HUES48 (cell line): Measurements from ENCODE around the gene RANBP10.

Source experiments
- H3K27ac ChIP-seq: one replicate; pipeline ENCODE4 v1.7.0; 2013; ENCODE audit warnings: low read depth, low read length, inconsistent platforms
- H3K27me3 ChIP-seq: 2 replicates; pipeline ENCODE4 v1.6.1; 2013; ENCODE audit warnings: mild to moderate bottlenecking, low read length; ENCODE audit not compliant: control insufficient read depth, insufficient read depth
- H3K36me3 ChIP-seq: 2 replicates; pipeline ENCODE4 v1.6.1; 2013; ENCODE audit warnings: low read length; ENCODE audit not compliant: control insufficient read depth, insufficient read depth
- H3K4me1 ChIP-seq: 2 replicates; pipeline ENCODE4 v1.6.1; 2013; ENCODE audit warnings: mild to moderate bottlenecking, low read length; ENCODE audit not compliant: control insufficient read depth, insufficient read depth
- H3K4me3 ChIP-seq: 2 replicates; pipeline ENCODE4 v1.5.1; 2013; ENCODE audit warnings: mild to moderate bottlenecking, low read depth, low read length
- H3K9ac ChIP-seq: 2 replicates; pipeline ENCODE4 v1.6.1; 2013; ENCODE audit warnings: mild to moderate bottlenecking, low read depth, low read length, moderate library complexity
- H3K9me3 ChIP-seq: 2 replicates; pipeline ENCODE4 v1.6.1; 2013; ENCODE audit warnings: low read length; ENCODE audit not compliant: control insufficient read depth, insufficient read depth

The RANBP10 gene

GRCh38 chr16:67723151-67723910 lies 83.0 kb downstream of the RANBP10 start:
- H3K9me3 ChIP-seq: no peaks in the 10 kb centered on the region
- H3K36me3 ChIP-seq: peaks cover 36% of the 10 kb centered on the region
- H3K9ac ChIP-seq: no peak overlapping the region
- H3K4me1 ChIP-seq: 0 out of 2 replicates have a peak, but pooled peaks cover 5% of the 10 kb centered on the region
- no peaks in the 10 kb centered on the region for H3K27me3 ChIP-seq
- H3K4me3 ChIP-seq: no peak overlapping the region
- no peak overlapping the region for H3K27ac ChIP-seq

DNA sequence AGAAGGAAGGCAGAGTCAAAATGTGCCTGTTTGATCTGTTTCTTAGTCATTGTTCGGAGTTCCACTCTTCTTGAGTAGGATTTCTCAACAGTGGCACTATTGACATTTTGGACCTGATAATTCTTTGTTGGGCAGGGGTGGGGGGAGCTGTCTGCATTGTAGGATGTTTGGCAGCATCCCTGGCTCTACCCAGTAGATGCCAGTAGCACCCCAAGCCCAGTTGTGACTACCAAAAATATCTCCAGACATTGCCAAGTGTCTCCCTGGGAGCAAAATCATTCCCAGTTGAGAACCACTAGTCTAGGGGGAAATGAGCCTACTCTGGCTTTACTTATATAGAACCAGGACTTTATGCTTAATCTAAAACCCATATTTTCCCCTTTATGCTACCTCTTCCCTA lies 86.1 kb downstream of the RANBP10 start:
- Histone ChIP-seq H3K9ac (no peak overlapping the region; the same call in 1 of the 2 replicates), H3K4me1 (0 out of 2 replicates have a peak, but pooled peaks cover 5% of the 10 kb centered on the region), H3K27ac (no peak overlapping the region), H3K27me3 (no peaks in the 10 kb centered on the region), H3K9me3 (no peaks in the 10 kb centered on the region), H3K36me3 (peaks cover 23% of the 10 kb centered on the region), H3K4me3 (peak overlapping the region; percentile 93)

GRCh38 chr16:67719778-67720144 lies 86.6 kb downstream of the RANBP10 start:
- Histone ChIP-seq H3K4me1 (0 out of 2 replicates have a peak, but pooled peaks cover 5% of the 10 kb centered on the region), H3K4me3 (peak overlapping the region; percentile 93), H3K36me3 (peaks cover 19% of the 10 kb centered on the region), H3K27me3 (no peaks in the 10 kb centered on the region), H3K9ac (peak overlapping the region; percentile 74), H3K27ac (peak overlapping the region; percentile 77), H3K9me3 (no peaks in the 10 kb centered on the region)

DNA sequence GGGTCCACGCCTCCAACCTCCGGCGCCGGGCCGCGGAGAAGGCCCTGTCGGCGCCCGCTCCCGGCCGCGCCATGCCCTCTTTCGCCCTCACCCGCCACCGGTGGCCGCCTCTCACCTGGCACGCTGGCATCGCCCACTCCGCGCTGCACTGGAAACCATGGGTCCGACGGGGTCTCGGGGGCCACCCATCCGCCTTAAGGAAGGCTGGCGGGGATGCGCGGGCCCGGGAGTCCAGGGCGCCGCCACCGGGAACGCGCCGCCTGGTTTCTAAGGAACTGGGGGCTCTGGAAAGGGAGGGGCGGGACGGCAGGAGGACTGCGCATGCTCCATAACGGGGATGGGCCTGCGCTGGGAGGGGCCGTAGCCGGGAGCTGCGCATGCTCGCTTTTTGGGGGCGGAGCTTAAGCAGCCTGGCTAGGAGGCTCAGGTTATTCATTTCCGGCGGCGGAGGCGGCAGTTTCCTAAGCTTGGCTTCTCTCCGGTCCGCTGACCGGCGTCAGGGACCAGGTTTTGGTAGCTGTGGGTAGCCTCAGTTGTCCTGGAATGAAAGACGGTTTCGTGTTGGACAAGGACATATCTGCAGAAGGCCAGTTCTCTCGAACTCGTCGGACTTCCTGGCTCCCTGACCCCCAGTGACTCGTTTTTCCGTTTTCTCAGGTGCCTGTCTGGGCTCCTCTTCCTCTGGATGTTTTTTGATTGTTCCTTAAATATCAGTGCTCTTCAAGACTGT lies 87.1 kb downstream of the RANBP10 start, which contains the start of gene GFOD2:
TSS of gene GFOD2 (minus strand) at position 269 of the 730 bp plus-strand sequence. CDS start 33,601 bp downstream, outside the sequence.
- Histone ChIP-seq H3K27me3 (no peaks in the 10 kb centered on the region), H3K4me3 (peak within 1 kb of the TSS; percentile 93), H3K36me3 (peaks cover 14% of the 10 kb centered on the region), H3K27ac (peak within 1 kb of the TSS; percentile 77), H3K9ac (peak within 1 kb of the TSS; percentile 74), H3K4me1 (0 out of 2 replicates have a peak, but pooled peaks cover 5% of the 10 kb centered on the region), H3K9me3 (no peaks in the 10 kb centered on the region)

GRCh38 chr16:67718668-67719047 lies 87.7 kb downstream of the RANBP10 start:
- no peaks in the 10 kb centered on the region for H3K27me3 ChIP-seq
- H3K4me1 ChIP-seq: 0 out of 2 replicates have a peak, but pooled peaks cover 7% of the 10 kb centered on the region
- H3K9me3 ChIP-seq: no peaks in the 10 kb centered on the region
- peaks cover 14% of the 10 kb centered on the region for H3K36me3 ChIP-seq
- peak overlapping the region; percentile 69 for H3K9ac ChIP-seq
- H3K27ac ChIP-seq: no peak overlapping the region
- peak overlapping the region; percentile 93 for H3K4me3 ChIP-seq

DNA sequence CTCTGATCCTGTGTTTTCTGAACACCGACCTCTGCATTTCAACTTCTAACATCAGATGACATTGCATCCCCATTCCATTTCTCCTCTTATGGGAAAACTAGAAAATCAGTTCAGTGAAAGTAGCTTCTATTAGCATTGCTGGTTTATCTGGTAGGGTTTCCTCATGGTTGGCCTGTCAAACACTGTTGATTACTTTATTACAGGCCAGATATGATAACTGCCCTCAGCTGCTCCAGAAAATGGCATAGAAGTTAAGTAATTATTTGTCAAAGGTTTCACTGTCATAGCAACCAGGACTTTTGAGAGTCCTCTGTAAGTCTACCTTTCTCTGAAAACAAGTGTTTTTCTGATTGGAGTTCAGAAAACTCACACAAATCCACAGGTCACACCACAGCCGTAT lies 90.3 kb downstream of the RANBP10 start:
- peaks cover 8% of the 10 kb centered on the region for H3K36me3 ChIP-seq
- no peaks in the 10 kb centered on the region for H3K9me3 ChIP-seq
- H3K9ac ChIP-seq: no peak overlapping the region
- H3K4me3 ChIP-seq: no peak overlapping the region
- no peak overlapping the region for H3K27ac ChIP-seq
- no peaks in the 10 kb centered on the region for H3K27me3 ChIP-seq
- 0 out of 2 replicates have a peak, but pooled peaks cover 7% of the 10 kb centered on the region for H3K4me1 ChIP-seq

DNA sequence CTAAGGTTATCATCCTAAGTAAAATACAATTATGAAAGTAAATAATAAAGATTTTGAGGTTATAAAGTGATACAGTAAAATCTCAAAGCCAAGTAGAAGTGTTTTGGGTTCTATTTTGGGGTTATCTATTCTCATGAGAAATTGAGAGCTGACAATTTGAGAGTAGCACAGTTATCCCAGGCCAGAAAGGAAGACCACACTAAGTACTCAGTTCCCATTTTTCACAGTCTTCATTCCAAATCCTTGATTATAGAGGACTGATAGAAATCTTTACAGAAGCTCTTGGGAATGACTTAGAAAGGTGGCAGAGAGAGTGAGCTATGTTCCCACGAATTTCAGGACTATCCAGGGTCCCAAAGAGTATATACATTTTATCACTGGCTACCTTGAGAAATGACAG lies 91.8 kb downstream of the RANBP10 start:
- no peaks in the 10 kb centered on the region for H3K27me3 ChIP-seq
- peaks cover 8% of the 10 kb centered on the region for H3K36me3 ChIP-seq
- H3K9ac ChIP-seq: no peak overlapping the region
- no peaks in the 10 kb centered on the region for H3K9me3 ChIP-seq
- no peak overlapping the region for H3K27ac ChIP-seq
- peaks cover 5% of the 10 kb centered on the region; the same call in 1 of the 2 replicates for H3K4me1 ChIP-seq
- no peak overlapping the region for H3K4me3 ChIP-seq

DNA sequence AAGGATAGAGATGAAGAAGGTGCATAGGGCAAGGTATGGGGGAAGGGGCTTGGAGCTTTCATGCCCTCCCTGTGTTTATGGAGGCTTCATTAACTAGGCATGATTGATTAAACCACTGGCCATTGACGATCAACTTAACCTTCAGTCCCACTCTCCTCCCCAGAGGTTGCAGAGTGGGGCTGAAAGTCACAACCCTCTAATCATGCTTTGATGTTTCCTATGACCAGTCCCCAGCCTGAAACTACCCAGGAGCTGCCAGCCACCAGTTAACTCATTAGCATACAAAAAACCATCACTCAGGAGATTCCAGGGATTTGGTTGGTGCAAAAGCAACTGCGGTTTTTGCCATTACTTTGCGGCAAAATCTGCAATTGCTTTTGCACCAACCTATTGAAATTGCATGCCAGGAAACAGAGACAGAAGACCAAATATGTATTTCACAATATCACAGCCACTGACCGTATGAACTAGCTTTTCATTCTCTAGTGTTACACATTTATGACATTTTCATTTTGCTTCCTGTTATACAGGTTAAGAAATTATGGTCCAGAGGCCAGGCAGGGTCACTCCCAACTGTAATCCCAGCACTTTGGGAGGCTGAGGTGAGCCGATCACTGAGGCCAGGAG lies 92.6 kb downstream of the RANBP10 start:
- Histone ChIP-seq H3K9me3 (no peaks in the 10 kb centered on the region), H3K4me3 (no peak overlapping the region), H3K4me1 (peaks cover 12% of the 10 kb centered on the region; the same call in 1 of the 2 replicates), H3K27me3 (no peaks in the 10 kb centered on the region), H3K36me3 (peaks cover 8% of the 10 kb centered on the region), H3K27ac (no peak overlapping the region), H3K9ac (no peak overlapping the region)

DNA sequence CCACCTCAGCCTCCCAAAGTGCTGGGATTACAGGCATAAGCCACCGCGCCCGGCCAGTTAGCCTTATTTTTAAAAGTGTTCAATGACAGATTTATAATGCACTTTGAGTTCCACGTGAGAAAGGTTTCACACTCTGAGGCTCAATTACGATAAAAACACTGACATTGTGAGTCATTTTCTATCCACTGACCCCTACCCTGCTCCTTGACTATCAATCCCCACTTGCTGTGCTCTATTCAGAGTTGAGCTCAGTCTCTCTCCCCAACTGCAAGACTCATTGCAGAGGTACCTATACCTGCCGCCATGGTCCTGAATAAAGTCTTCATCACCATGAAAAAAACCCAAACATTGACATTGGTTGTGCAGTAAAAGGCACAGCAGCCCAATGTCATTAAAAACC lies 95.8 kb downstream of the RANBP10 start:
- Histone ChIP-seq H3K4me3 (no peak overlapping the region), H3K9ac (no peak overlapping the region), H3K27me3 (no peaks in the 10 kb centered on the region), H3K27ac (no peak overlapping the region), H3K9me3 (no peaks in the 10 kb centered on the region), H3K4me1 (peaks cover 12% of the 10 kb centered on the region; the same call in 1 of the 2 replicates), H3K36me3 (no peaks in the 10 kb centered on the region)

DNA sequence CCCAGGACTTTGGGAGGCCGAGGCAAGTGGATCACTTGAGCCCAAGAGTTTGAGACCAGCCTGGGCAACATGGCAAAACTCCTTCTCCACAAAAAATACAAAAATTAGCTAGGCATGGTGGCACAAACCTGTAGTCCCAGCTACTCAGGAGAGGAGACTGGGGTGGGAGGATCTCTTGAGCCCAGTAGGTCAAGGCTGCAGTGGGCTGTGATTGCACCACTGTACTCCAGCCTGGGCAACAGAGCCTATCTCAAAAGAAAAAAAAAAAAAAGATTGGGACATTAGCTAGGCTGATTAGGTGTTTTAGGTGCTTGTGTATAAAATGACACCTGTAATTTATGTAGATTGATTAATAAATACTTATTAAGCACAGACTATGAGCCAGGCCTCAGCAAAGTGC lies 97.3 kb downstream of the RANBP10 start:
- Histone ChIP-seq H3K4me3 (no peak overlapping the region), H3K9me3 (no peaks in the 10 kb centered on the region), H3K27me3 (no peaks in the 10 kb centered on the region), H3K4me1 (peaks cover 11% of the 10 kb centered on the region; the same call in 1 of the 2 replicates), H3K9ac (no peak overlapping the region), H3K36me3 (no peaks in the 10 kb centered on the region), H3K27ac (no peak overlapping the region)
